GM18519 (cell line): ENCODE data around the gene GABPB2.

ENCODE experiments used
- ATAC-seq: cut with Tn5 transposase; IDR thresholded peaks from one replicate; pipeline ENCODE4 v1.9.1; 2021; ENCODE audit warnings: mild to moderate bottlenecking, moderate library complexity; ENCODE audit not compliant: unreplicated experiment, low FRiP score

Gene GABPB2

GRCh38 chr1:151070474-151071276, at the start of gene GABPB2:
Gene GABPB2 (plus strand): TSS chr1:151070761. CDS start chr1:151088190, 17,429 bp downstream.
- ATAC-seq = no peak

- no peak for ATAC-seq
Measured at GRCh38 chr1:151024540-151025146, 45.9 kb upstream of the GABPB2 start.

GRCh38 chr1:151026460-151026859, 44.1 kb upstream of the GABPB2 start:
- no peak for ATAC-seq

- ATAC-seq = no peak
Measured at GRCh38 chr1:151032164-151032563, 38.4 kb upstream of the GABPB2 start.

- no peak for ATAC-seq
Measured at GRCh38 chr1:151035167-151035566, 35.4 kb upstream of the GABPB2 start.

GRCh38 chr1:151036356-151036755, 34.2 kb upstream of the GABPB2 start, which contains the start of gene BNIPL:
Gene BNIPL (plus strand): TSS chr1:151036586. CDS start chr1:151036726, 140 bp downstream.
- no peak for ATAC-seq

GRCh38 chr1:151037032-151037431, 33.5 kb upstream of the GABPB2 start:
- ATAC-seq = no peak

GRCh38 chr1:151039521-151039920, 31.0 kb upstream of the GABPB2 start:
- no peak for ATAC-seq

- ATAC-seq = no peak
Measured at GRCh38 chr1:151043163-151043562, 27.4 kb upstream of the GABPB2 start.

GRCh38 chr1:151047591-151047924, 23.0 kb upstream of the GABPB2 start, which contains the start of gene C1orf56:
Gene C1orf56 (plus strand): TSS chr1:151047751. CDS start chr1:151047848, 97 bp downstream.
- ATAC-seq = no peak

- ATAC-seq = no peak
Measured at GRCh38 chr1:151047925-151048644, 22.5 kb upstream of the GABPB2 start.

- no peak for ATAC-seq
Measured at GRCh38 chr1:151048645-151049032, 21.9 kb upstream of the GABPB2 start.

- no peak for ATAC-seq
Measured at GRCh38 chr1:151049458-151049857, 21.1 kb upstream of the GABPB2 start.

- no peak for ATAC-seq
Measured at GRCh38 chr1:151050051-151050688, 20.4 kb upstream of the GABPB2 start.

- ATAC-seq = no peak
Measured at GRCh38 chr1:151051356-151052009, 19.1 kb upstream of the GABPB2 start.

- ATAC-seq = no peak
Measured at GRCh38 chr1:151054971-151055547, 15.5 kb upstream of the GABPB2 start.

GRCh38 chr1:151055581-151055980, 15.0 kb upstream of the GABPB2 start:
- ATAC-seq = no peak

- no peak for ATAC-seq
Measured at GRCh38 chr1:151056149-151056548, 14.4 kb upstream of the GABPB2 start.

GRCh38 chr1:151058692-151059091, 11.9 kb upstream of the GABPB2 start:
- ATAC-seq = no peak
